Measurements from ENCODE around the gene MARCHF10. TPM values are rescaled to one million over a fixed set of nuclear protein-coding genes. Genes with fewer than 3 reads are reported as not detected.

Gene MARCHF10
- total and polyA plus RNA-seq, 2 of the 4 experiments (the other 2 are of a cell fraction): 0.18 to 0.74 TPM

DNA sequence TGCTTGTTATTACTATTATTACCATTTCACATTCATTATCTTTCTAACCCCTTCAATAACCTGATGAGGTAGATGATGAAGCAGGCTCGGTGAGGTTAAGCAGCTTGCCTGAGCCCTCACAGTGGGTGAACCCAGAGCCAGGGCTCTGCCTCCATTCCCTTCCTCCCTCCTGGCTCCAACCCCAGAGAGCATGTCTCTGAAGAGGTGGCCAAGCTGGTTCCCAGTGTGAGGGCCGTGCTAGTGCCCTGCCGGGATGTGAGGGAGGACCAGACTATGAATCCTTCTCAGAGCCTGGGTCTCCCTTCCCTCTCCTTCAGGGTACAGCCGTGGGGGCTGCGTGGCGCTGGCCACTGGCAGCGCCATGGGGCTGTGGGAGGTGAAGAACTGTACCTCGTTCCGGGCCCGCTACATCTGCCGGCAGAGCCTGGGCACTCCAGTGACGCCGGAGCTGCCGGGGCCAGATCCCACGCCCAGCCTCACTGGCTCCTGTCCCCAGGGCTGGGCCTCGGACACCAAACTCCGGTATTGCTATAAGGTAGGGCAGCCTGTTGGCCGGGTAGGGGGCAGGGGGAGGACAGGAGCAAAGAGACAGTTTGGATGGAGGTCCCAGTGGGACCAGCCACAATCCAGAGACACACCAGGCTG, 131.0 kb downstream of the MARCHF10 start:
- ATAC-seq (ENCODE audit: low read depth) (no peak), DNase-seq (no peak)
- no peak overlapping the region for H2BK5ac ChIP-seq (ENCODE audit: low read depth, low read length, poor library complexity, severe bottlenecking)
- peaks cover 2 to 18% of the 10 kb centered on the region in 2 experiments; a peak in 3 of 4 replicates for H3K79me1 ChIP-seq (ENCODE audit: low read depth in 1 of 2, low read length in 2 of 2)
- H4K8ac ChIP-seq (ENCODE audit: low read depth in 2 of 2, low read length in 2 of 2): no peak overlapping the region
- H3K23ac ChIP-seq (ENCODE audit: low read depth, low read length): no peak overlapping the region
- no peak overlapping the region for H3K56ac ChIP-seq (ENCODE audit: extremely low read depth, insufficient read depth, low read length)
- in situ Hi-C loops (cut with MboI; ENCODE audit: low sequenced_read_pairs) (no loop called here), dilution Hi-C loops (cut with HindIII; ENCODE audit: low sequenced_read_pairs, unreplicated experiment) (no loop called here), intact Hi-C loops (cut with micrococcal nuclease) (no loop called here)
- H2AK9ac ChIP-seq (replicated peaks; ENCODE audit: low read depth, low read length, poor library complexity): no peak overlapping the region
- H3K36me3 ChIP-seq (ENCODE audit: control insufficient read depth, insufficient read depth, low read length): peaks cover 85% of the 10 kb centered on the region
- peaks cover 5% of the 10 kb centered on the region for H4K20me1 ChIP-seq (ENCODE audit: insufficient read depth, low read length)
- 100% methylated on average over 1 of the region's 18 CpGs; no CpG with 5 or more reads in 1 of the 2 experiments for WGBS, 2 experiments (ENCODE audit: extremely low coverage in 2 of 2, insufficient read length in 1 of 2)
- no peaks in the 10 kb centered on the region for H3K9me1 ChIP-seq (ENCODE audit: insufficient read depth, low read length)
- no peak overlapping the region for H3K18ac ChIP-seq (ENCODE audit: low read depth, low read length)
- no peaks in the 10 kb centered on the region for H3K27me3 ChIP-seq (ENCODE audit: control insufficient read depth, insufficient read depth, low read length)
- no peak overlapping the region for H2BK120ac ChIP-seq (ENCODE audit: low read depth, low read length)
- CTCF ChIA-PET: no interaction called here
- H3K4me3 ChIP-seq (ENCODE audit: insufficient read depth, low read depth, low read length): no peak overlapping the region
- H3K9ac ChIP-seq (ENCODE audit: low read depth, low read length): no peak overlapping the region
- no peak overlapping the region for H3K27ac ChIP-seq (ENCODE audit: insufficient read depth, low read length)
- H3K9me3 ChIP-seq (ENCODE audit: control insufficient read depth, insufficient read depth, low read length): no peaks in the 10 kb centered on the region
- H2AK5ac ChIP-seq (ENCODE audit: low read depth, low read length): no peak overlapping the region
- H3K14ac ChIP-seq (replicated peaks; ENCODE audit: low read depth, low read length): no peak overlapping the region
- no peak overlapping the region for H3K4me2 ChIP-seq (ENCODE audit: low read depth, low read length)
- no peak overlapping the region for H4K91ac ChIP-seq (ENCODE audit: insufficient read depth, low read depth, low read length)
- H4K5ac ChIP-seq (ENCODE audit: low read depth, low read length): no peak overlapping the region
- POLR2A ChIA-PET (ENCODE audit: unreplicated experiment): no interaction called here
- no TSS peak for BruUV-seq (replicated peaks)
- no peak overlapping the region for H2AFZ ChIP-seq (replicated peaks; ENCODE audit: low read length, poor library complexity)
- no peak overlapping the region for H3K4ac ChIP-seq (ENCODE audit: low read depth, low read length)
- no peaks in the 10 kb centered on the region for H3K4me1 ChIP-seq (ENCODE audit: control insufficient read depth, insufficient read depth, low read length)
- no peak for TF ChIP-seq RFX5 (IDR thresholded peaks at IDR 0.05; ENCODE audit: low read depth, low read length)
- TF ChIP-seq FOS (IDR thresholded peaks at IDR 0.05; ENCODE audit: low read depth, low read length): no peak
- TF ChIP-seq SMC3 (IDR thresholded peaks at IDR 0.05; ENCODE audit: low read depth, low read length): no peak
- no peak for TF ChIP-seq RAD21 (IDR thresholded peaks at IDR 0.05; ENCODE audit: low read length)
- no peak for TF ChIP-seq CEBPB (IDR thresholded peaks at IDR 0.05; ENCODE audit: low read depth, low read length)
- TF ChIP-seq BHLHE40 (IDR thresholded peaks at IDR 0.05; ENCODE audit: low read depth, low read length): no peak
- no peak for TF ChIP-seq MAZ (IDR thresholded peaks at IDR 0.05; ENCODE audit: borderline replicate concordance, low read depth, low read length)
- TF ChIP-seq CHD1 (IDR thresholded peaks at IDR 0.05; ENCODE audit: low read depth, low read length): no peak
- no peak for TF ChIP-seq MAFK (IDR thresholded peaks at IDR 0.05; ENCODE audit: low read depth, low read length)
- TF ChIP-seq MXI1 (IDR thresholded peaks at IDR 0.05; ENCODE audit: borderline replicate concordance, low read depth, low read length): no peak
- TF ChIP-seq RCOR1 (IDR thresholded peaks at IDR 0.05; ENCODE audit: insufficient replicate concordance, low read length): no peak
- no peak for TF ChIP-seq USF2 (IDR thresholded peaks at IDR 0.05; ENCODE audit: low read depth, low read length)
- TF ChIP-seq CTCF (conservative IDR thresholded peaks at IDR 0.05; ENCODE audit: low read depth, low read length): no peak
- TF ChIP-seq, protein P1, sequence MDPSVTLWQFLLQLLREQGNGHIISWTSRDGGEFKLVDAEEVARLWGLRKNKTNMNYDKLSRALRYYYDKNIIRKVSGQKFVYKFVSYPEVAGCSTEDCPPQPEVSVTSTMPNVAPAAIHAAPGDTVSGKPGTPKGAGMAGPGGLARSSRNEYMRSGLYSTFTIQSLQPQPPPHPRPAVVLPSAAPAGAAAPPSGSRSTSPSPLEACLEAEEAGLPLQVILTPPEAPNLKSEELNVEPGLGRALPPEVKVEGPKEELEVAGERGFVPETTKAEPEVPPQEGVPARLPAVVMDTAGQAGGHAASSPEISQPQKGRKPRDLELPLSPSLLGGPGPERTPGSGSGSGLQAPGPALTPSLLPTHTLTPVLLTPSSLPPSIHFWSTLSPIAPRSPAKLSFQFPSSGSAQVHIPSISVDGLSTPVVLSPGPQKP (IDR thresholded peaks at IDR 0.05; ENCODE audit: borderline replicate concordance, low read depth, low read length): no peak
- no peak for TF ChIP-seq NFE2L2 (IDR thresholded peaks at IDR 0.05; ENCODE audit: low read depth, low read length)
- TF ChIP-seq POLR2A (IDR thresholded peaks at IDR 0.05; ENCODE audit: low read depth, low read length): no peak
- H2BK15ac ChIP-seq (ENCODE audit: low read depth, low read length): no peak overlapping the region
- no peak overlapping the region for H2BK20ac ChIP-seq (ENCODE audit: low read depth, low read length)

Measured in IMR-90 (cell line).